Activated CD8-positive, alpha-beta memory T cell treated with anti-CD3 and anti-CD28 coated beads for 24 hours (primary cell): Measurements from ENCODE around the gene GOLM1.
"Not testable (repeated sequence)": the region's sequence is repeated elsewhere in the genome, so short reads cannot be mapped to it uniquely, and the experiment has no call there.

Experiments used
- DNase-seq: peaks from one replicate; pipeline ENCODE4 v3.0.0-alpha.2; 2020

The GOLM1 gene

GRCh38 chr9:86079865-86080469, 19.4 kb downstream of the GOLM1 start:
- DNase-seq = no peak

DNA sequence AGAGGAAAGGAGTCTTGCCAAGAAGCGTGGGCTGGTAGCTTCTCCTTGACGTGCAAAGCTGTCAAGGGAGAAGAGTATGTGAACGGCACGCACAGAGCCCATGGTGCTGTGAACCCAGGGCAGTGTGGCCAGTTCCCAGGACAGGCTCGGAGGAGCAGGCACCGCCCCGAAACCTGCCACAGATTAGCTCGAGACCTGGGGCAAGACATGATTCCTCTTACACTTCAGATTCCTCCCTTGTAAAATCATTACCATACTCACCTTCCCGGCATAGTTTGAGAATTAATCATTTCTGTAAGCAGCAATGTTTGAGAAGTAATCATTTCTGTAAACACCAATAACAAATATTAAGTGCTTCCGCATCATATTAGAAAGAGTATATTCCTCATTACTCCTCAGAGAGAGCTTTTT, 19.9 kb downstream of the GOLM1 start:
- DNase-seq = no peak

DNA sequence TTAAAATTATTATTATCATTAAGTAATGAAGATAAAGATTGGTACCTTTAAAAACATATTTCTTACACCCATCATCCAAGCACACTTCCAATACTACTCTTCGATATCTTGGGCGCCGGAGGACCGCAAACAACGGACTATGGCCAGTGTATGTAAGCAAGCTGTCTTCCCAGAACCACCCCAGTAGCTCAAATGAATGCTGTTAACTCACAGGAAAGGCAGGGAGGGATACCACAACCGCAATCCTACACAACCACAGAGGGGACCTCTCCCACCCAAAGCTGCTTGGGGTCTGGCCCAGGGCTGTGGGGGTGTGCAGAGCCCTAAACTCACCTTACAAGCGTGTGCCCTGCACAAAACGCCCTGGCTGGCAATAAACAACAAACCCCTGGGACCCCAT, 20.6 kb downstream of the GOLM1 start:
- no peak for DNase-seq

- no peak for DNase-seq
Measured at GRCh38 chr9:86077276-86077675, 22.1 kb downstream of the GOLM1 start.

DNA sequence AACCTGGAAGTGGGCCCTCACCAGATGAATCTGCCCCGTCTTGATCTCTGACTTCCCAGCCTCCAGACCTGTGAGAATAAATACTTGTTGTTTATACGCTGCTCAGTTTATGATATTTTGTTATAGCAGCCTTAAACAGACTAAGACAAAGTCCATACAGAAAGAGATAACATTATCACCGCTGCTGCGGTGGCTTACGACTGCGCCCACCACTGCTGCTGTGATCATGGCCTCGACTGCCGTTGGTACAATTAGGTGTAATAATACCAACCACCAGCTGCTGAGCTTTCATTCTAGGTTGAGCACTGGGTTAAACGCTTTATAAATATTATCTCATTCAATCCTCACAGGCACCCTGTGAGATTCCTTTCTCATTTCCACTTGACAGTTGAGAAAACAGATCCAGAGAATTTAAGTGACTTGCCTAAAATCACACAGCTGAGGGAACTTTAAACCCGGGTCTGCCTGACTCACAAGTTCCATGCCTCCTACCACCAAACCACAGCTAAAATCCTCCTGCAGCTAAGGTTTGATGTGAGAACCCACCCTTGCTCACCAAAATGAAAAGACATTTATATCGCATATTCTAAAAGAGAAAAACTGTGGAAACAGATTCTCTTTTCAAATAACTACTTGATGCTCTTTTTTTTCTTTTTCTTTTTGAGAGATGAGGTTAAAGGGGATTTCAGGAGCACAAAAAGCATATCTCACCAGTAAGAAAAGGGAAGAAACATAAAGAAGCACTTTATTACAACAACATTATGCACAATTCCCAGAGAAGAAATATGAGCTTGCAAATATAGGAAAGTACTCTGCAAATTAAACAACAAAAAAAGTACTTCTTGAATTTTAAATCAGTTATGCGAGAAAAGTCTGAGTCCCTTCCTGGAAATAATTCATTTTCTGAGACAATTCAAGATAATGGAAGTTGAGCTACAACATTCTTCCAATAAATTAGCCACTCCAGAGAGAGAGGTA, 23.9 kb downstream of the GOLM1 start:
- DNase-seq = no peak

DNA sequence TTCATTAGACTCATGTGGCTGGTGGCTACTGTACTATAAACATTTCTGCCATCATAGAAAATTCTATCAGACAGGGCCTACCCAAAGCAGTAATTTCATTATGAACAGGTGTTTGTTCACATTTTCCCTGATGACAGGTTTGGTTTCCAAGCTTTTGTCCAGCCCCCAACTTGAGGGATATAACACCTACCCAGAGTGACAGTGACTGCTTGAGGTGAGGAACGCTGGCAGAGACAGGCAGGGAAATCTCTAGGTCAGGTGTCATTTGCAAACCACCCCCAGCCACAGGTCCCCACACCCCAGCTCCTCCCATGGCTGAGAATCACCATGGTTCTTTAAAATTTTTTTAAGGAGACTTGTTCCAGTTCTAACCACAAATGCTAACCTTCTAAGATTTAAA, 25.5 kb downstream of the GOLM1 start:
- DNase-seq = no peak

- DNase-seq = no peak
Measured at GRCh38 chr9:86072394-86072877, 26.9 kb downstream of the GOLM1 start.

DNA sequence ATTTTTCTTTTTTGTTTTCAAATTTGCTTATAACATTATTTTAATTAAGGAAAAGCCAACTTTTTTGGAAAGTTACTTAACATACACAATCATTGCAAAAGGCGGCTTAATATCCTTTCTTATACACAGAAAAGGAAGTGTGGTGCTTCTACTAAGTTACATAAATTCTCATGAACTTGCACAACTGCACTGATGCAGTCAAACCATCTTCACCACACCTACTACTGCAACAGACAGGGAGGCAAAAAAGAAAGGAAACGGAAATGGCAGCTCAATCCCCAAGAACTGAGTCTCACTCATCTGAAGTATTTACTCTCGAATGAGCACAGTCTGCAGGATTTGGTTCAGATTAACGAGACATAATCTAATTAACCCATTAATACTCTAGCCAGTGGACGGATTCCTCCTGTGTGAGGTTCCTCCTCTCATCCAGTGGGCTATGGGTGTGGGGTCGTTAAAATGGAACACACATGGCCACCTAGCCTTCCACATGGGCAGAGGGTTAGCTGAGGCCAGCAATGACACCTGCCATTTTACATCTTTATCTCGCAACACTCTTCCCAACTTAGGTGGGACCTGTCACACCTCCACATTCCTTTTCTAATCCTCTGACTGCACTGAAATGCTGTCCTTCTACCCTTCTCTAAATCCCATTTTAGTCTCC, 30.0 kb downstream of the GOLM1 start:
- DNase-seq = no peak

- no peak for DNase-seq
Measured at GRCh38 chr9:86064220-86064619, 35.1 kb downstream of the GOLM1 start.

DNA sequence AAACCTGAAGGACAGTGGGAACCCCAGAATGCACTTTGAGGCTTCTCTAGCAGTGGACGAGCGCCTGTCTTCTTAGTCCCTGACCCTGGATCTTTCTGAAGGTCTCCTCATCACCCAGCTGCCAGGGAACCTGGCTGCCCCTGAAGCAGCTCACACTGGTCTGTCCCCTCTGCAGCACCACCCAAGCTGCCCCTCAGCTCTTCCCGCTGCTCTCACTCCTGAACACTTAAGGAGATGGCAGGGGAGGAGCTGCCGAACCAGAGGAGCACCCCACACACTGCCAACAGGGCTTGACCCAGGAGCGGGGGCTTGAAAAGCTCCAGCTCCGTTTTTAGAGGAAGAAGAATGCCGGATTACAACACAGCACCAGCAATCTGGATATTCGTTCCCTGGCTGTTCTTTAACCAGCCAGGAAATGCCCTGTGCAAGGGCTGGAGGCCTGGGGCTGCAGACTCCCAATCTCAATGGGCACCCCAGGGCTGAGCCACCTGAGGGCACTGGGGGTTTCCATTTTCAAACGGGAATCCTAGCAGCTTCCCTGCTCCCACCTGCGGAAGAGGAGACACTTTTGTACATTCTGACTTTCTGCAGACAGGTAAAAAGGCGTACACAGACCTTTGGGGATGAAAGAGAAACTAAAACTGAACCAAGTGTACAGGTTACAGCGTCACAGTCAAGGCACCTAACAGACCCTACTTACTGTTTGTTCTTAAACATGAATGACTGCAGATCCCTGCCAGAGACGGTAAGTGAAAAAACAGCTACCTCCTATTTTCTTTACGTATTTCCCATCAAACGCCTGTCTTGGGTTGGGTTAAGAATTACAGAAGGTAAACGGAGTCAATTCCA, 36.3 kb downstream of the GOLM1 start:
- DNase-seq = no peak

DNA sequence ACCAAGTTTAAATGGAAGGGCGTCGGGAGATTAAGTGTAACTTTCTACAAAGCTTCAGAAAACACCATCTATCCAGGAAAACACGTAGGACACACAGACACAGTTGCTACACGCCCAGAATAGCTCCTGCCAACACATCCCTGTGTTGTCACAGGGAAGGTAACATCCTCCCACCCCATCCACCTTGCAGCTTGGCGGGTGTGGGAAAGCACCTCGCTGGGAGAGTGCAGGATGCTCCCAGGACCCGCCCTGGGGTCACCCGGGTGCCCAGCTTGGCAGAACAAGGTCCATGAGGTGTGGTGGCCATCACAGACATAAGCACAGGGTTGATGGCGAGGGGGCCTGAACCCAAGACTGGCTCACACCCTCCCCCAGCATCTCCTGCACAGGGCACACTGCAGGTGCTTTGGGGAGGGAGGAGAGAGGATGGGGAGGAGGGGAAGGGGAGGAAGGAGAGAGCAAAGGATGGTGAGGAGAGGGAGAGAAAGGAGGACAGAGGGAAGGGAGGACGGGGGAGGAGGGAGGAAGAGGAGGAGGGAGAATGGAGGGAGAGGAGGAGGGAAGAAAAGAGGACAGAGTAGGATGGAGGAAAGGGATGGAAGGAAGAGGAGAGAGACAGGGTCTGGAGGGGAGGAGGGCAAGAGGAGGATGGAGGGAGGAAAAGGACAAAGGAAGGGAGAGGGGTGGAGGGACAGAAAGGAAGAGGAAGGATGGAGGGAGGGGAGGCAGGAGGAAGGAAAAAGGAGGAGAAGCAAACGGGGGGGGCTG, 37.2 kb downstream of the GOLM1 start:
- no peak for DNase-seq

GRCh38 chr9:86057491-86057890, 41.9 kb downstream of the GOLM1 start:
- no peak for DNase-seq

- DNase-seq = no peak
Measured at GRCh38 chr9:86054695-86055094, 44.7 kb downstream of the GOLM1 start.

DNA sequence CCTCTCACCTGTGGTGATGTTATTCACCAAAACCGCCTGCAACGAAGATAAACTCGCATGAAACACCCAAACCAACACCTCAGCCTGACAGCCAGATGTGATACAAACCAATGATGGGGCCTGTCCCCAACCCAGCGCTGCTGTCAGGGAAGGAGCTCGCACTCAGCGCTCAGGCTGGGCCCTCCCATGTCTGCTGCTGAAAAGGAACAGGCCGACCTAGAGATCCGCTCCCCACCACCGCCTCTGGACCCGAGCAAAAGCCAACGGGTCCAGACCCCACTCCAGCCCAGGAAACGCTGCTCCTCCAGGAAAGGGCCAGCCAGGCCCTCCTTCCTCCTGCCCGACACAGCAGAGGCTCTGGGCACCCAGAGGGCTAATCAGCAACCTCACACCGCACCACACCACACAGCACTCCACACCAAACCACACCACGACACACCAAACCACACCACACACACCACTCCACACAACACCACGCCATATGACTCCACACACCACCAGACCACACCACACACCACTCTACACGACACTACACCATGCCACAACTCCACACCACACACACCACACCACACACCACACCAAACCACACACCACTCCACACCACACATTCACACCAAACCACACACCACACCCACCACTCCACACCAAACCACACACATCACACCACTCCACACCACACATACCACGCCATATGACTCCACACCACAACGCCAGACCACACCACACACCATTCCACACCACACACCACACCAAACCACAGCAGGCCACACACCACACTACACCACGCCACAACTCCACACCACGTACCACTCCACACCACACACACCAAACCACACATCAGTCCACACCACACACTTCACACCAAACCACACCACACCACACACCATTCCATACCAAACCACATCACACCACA, 46.5 kb downstream of the GOLM1 start:
- no peak for DNase-seq

DNA sequence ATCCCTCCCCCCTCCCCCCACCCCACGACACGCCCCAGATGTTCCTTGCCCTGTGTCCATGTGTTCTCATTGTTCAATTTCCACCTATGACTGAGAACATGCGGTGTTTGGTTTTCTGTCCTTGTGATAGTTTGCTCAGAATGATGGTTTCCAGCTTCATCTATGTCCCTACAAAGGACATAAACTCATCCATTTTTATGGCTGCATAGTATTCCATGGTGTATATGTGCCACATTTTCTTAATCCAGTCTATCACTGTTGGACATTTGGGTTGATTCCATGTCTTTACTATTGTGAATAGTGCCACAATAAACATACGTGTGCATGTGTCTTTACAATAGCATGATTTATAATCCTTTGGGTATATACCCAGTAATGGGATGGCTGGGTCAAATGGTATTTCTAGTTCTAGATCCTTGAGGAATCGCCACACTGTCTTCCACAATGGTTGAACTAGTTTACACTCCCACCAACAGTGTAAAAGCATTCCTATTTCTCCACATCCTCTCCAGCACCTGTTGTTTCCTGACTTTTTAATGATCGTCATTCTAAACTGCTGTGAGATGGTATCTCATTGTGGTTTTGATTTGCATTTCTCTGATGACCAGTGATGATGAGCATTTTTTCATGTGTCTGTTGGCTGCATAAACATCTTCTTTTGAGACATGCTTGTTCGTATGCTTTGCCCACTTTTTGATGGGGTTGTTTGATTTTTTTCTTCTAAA, 51.2 kb downstream of the GOLM1 start:
- DNase-seq = not testable (repeated sequence)

- DNase-seq = no peak
Measured at GRCh38 chr9:86047361-86047760, 52.0 kb downstream of the GOLM1 start.

GRCh38 chr9:86046930-86047341, 52.4 kb downstream of the GOLM1 start:
- no peak for DNase-seq

GRCh38 chr9:86046071-86046636, 53.2 kb downstream of the GOLM1 start:
- no peak for DNase-seq

GRCh38 chr9:86045654-86046053, 53.7 kb downstream of the GOLM1 start:
- no peak for DNase-seq

DNA sequence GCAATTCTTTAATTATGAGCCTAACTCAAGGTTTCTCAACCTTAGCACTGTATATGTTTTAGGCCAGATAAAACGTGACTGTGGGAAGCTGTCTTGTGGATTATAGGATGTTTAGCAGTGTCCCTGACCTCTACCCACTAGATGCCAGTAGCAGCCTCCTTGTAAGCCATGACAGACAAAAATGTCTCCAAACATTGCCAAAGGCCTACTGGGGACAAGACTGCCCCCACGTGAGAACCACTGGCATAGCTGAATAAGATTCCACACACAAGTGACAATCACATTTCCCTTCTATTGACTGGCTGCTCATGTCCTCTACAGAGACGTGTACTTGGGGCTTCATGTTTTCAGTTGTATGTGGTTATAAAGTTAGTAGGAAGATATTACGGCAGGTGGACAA, 55.4 kb downstream of the GOLM1 start:
- DNase-seq = no peak
